Stimulated activated CD8-positive, alpha-beta memory T cell treated with anti-CD3 and anti-CD28 coated beads, Interleukin-15, amount 100 ng/mL, for 48 hours (primary cell): ENCODE measurements around the gene BEX3.
"Not testable (repeated sequence)": the region's sequence is repeated elsewhere in the genome, so short reads cannot be mapped to it uniquely, and the experiment has no call there.

Experiments used
- DNase-seq, 2 donors: peaks; one replicate each; pipeline ENCODE4 v3.0.0-alpha.2; 2020; ENCODE audit warnings: low read depth in 2 of 2

The BEX3 gene

GRCh38 chrX:103376118-103376978 lies at the start of gene BEX3:
BEX3 (plus strand) TSS chrX:103376538; CDS start chrX:103377522, 984 bp downstream.
- no peak for DNase-seq

- no peak for DNase-seq
Observed at GRCh38 chrX:103329991-103330390, 46.3 kb upstream of the BEX3 start, which contains the start of gene TCEAL7. TCEAL7 (plus strand) TSS chrX:103330239; CDS start chrX:103331404, 1,165 bp downstream.

- DNase-seq = no peak
Observed at GRCh38 chrX:103330681-103331288, 45.6 kb upstream of the BEX3 start.

GRCh38 chrX:103338663-103339062 lies 37.7 kb upstream of the BEX3 start:
- no peak for DNase-seq

GRCh38 chrX:103343105-103343504 lies 33.2 kb upstream of the BEX3 start:
- DNase-seq = no peak

DNA sequence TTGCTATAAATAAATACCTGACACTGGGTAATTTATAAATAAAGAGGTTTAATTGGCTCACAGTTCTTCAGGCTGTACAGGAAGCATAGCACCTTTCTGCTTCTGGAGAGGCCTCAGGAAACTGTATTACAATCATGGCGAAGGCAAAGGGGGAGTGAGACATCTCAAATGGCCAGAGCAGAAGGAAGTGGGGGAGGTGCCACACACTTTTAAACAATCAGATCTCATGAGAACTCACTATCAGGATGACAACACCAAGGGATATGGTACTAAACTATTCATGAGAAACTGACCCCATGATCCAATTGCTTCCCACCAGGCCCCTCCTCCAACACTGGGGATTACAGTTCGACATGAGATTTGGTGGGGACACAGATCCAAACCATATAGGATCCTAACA lies 31.7 kb upstream of the BEX3 start:
- DNase-seq = no peak

DNA sequence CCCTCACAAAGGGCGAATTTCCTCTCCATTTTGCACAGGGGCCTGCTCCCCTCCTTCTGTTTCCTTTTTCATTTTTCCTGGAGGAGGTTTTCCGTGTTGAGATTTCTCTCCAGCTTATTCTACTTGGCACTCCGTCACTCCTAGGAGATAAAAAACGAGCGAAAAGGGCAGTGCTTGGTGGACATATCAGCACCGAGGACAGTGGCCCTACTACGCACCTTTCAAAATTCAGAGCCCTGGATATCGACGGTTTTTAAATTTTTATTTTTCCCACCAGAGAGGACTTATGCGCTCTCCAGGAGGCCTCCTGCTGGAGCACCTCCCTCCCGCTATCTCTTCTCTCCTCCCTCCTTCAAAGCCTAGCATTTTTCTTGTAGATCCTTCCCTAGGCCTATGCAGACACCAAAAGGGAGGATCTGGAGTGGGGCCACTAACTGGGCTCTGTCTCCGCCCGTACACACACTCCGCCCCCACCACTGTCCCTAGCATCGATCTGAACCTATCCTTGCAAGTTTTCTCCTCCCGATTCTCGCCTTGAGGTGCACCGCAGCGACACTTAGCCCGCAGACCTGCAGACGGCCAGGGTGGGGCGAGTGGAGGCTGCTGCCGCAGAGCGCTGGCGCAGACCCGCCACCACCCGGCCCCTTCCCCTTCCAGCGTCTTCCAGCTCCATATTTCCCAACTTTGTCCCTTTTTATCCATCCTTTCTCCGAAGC lies 28.5 kb upstream of the BEX3 start:
- DNase-seq = no peak

DNA sequence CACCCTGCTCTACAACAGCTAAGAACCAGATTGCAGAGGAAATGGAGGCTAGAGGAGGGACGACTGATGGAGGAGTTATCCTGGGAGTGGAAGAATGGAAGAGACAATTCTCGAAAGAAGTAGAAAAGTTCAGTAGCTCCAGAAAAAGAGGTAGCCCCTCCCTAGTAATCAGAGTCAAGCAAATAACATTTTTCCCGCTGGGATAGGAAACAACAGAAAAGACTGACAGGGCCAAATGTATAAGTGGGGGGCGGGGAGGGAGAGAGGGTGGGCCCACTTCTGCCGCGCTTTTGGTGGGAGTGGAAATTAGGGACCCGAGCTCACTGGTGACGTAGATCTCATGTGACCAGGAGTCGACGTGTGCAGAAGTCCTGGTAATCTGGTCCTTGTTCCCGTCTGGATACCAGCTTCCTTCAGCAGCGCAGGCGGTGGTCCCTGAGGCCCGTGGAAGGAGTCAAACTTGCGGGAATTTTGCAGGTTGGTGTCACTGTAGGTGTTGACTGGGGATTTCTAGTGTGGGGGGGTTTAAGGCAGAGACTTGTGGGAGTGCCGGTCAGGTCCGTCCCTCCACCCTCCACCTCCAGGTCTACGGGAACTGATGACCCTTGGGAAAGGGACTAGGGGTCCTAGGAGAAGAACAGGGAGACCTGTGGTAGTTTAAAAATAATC lies 20.1 kb upstream of the BEX3 start, which contains the start of gene TCEAL9:
Gene TCEAL9 (plus strand): TSS at position 377 of the 669 bp plus-strand sequence. CDS start 1,179 bp downstream, outside the sequence.
- DNase-seq = no peak

DNA sequence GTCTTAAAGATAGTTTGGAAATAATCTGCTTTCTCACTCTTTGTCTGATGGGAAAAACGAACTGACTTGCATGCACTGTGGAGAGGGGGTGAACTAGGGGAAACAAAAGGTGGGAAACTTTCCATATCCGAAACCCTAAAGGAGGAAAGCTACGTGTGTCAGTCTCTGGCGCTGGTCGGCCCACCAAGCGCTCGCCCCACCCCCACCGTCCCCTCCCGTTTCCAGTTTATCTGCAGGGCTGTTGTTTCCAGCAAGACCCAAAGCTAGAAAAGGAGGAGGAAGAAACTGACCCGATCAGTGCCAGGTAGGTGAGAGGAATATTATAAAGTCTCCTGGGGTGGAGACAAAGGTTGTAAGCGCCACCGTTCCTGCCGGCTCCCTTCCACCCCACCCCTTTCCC lies 19.5 kb upstream of the BEX3 start:
- no peak for DNase-seq

DNA sequence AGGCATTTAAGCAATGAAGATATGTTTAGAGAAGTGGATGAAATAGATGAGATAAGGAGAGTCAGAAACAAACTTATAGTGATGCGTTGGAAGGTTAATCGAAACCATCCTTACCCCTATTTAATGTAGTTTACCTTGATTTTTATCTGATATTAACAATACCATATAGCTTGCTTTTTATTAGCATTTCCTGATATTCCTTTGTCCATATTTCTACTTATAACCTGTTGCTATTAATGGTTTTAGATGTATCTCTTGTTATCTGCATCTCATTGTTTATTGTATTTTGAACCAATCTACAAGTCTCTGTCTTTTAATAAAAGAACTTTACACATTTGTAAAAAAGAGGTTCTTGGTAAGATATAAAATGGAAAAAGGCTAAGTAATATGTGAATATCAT lies 18.5 kb upstream of the BEX3 start:
- DNase-seq = no peak

DNA sequence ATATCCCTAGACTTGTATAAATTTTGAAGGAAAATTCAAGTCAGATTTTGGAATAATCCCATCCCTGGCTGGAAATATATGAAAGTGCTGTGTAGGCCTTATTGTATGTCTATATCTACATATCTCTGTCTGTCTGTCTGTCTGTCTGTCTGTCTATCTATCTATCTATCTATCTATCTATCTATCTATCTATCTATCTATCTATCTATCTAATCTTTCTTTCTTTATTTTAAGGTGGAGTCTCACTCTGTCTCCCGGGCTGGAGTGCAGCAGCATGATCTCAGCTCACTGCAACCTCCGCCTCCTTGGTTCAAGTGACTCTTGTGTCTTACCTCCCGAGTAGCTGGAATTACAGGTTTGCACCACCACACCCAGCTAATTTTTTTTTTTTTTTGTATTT lies 16.7 kb upstream of the BEX3 start:
- DNase-seq = not testable (repeated sequence)

- DNase-seq = no peak
Observed at GRCh38 chrX:103360092-103360491, 16.2 kb upstream of the BEX3 start.

DNA sequence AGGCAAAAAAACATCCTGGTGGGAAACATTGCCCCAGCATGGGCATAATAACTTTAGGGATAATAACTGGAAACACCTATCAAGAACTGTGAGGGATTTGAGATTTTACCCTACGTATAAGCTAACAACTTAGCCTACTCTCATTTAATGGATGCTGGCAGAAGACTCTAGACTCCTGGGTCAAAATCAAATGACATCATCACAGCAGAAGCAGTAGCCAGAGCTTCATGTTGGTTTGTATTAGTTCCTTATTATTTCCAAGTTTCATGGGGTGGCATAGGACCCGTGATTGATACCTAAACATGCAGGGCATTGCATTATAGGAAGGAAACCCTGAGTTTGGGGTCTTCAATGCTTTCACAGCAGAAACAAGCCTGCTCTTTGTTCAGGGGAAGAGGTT lies 15.4 kb upstream of the BEX3 start:
- DNase-seq = no peak

DNA sequence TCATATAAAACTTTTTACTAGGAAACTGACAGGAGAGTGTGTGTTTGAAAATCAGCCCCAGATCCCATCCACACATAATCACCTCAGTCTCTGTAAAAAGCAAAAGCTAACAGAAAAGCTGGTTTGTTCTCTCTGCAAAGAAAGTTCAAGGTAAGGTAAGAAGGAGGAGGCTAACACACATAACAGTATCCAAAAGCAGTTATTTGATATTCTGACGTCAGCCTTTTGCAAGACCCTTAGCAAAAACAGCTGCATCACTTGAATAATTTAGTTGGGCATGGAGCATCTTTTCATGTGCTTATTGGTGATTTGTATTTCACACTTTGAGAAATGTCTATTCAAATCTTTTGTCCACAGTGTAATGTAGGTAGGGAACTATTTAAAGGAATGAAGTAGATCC lies 14.5 kb upstream of the BEX3 start:
- DNase-seq = no peak

DNA sequence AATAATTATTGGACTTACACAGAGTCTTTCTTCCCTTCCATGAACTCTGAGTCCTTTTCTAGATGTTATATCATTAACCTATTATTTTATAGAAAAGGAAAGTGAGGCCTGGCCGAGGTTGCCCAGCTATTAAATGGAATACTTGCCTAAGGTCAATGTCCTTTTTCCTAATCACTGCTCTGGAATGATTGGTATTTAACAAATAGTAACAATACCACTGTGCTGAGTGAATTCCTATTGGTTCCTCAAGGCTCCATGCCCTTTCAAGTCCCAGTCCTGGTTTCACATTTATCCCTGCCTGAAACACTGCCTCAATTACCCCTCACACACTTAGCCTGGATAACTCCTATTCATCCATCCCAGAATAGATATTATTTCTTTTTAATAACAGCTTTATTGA lies 13.9 kb upstream of the BEX3 start:
- no peak for DNase-seq

DNA sequence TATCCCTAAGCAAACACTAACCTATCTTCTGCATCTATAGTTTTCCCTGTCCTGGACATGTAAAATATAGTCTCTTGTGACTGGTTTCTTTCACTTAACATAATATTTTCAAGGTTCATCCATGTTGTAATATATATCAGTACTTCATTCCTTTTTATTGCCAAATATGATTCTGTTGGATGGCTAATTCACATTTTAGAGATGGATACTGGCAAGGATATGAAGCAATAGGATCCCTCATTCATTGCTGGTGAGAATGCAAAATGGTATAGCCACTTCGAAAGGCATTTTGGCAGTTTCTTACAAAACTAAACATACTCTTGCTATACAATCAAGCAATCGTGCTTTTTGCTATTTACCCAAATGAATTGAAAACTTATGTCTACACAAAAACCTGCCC lies 13.3 kb upstream of the BEX3 start:
- DNase-seq = no peak

DNA sequence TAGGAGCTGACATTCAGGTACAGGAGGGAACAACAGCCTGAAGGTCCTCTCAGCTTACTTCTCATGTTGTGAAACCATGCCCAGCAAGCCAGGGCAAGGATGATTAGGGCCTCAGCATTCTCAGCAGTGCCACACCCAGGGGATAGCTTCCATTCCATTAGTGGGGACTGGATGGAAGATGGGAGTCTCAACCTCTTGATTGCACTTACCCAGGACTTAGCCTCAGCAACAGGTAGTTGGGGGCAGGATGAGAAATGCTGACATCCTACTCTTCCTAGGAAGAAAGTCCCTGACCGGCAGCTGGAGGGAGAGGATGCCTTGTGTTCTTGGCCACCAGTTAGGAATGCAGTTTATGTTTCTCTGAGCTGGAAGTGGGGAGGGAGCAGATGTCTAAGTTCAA lies 8.8 kb upstream of the BEX3 start:
- DNase-seq = no peak

GRCh38 chrX:103369479-103369878 lies 6.9 kb upstream of the BEX3 start:
- no peak for DNase-seq

DNA sequence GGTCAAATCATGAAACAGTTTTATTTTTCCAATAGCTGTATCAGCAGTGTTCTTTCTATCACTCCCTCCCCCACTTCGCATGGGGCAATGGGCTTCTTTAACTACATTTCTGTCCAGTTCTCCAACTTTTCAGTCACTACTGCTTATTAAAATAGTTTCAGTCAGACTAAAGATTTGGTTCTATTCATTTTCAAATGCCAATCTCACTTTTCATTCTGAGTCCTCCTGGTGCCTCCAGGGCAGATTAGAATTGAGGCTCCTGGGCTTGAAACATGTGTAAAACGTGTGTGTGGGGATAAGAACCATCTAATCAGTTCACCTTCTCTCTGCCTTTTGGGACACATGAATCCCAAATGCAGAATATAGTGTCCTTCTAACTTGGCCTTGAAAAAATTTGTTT lies 3.5 kb upstream of the BEX3 start:
- no peak for DNase-seq

DNA sequence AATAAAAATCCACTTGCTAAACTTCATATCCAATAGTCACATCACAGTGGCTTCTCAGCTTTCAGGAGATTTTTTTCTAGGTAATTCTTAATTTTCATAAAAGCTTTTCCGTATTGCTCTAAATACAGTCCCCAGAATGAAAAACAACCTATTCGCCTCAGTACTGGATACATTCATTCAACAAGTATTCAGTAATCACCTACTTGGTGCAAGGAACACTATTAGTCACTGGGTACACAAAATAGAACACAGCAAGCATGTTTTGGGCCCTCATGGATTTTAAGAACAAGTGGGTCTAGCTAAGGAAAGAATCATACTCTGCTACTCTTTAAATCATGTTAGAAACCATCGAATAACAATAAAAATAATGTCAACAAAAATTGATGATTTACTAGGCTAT lies 2.8 kb upstream of the BEX3 start:
- DNase-seq = no peak

DNA sequence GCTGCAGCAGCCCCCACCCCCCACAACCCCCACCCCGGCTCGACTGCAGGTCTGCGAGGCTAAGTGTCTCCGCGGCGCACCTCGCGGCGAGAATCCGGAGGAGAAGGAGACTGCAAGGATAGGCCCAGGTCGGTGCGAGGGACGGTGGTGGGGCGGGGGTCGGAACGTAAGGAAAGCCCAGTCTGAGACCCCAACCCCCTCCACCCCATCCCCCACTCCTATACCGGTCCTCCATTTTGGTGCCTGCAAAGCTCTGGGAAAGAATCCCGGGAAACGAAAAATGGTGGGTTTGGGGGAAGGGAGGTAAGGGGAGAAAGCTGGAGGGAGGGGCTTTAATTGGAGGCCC lies 614 bp downstream of the BEX3 start:
- no peak for DNase-seq

GRCh38 chrX:103378990-103379389 lies 2.7 kb downstream of the BEX3 start:
- DNase-seq = no peak
